Measurements from ENCODE around the gene APIP.

- TF ChIP-seq CTCF (IDR thresholded peaks at IDR 0.05; ENCODE audit: low read length): no peak
- no peak for TF ChIP-seq EZH2 (IDR thresholded peaks at IDR 0.05; ENCODE audit: borderline replicate concordance, low read length)
Measured at GRCh38 chr11:34905666-34906065, 10.5 kb downstream of the APIP start.
